Hepatocyte (in vitro differentiated cells): ENCODE measurements around the gene CSTF3. TPM values are rescaled to one million over a fixed set of nuclear protein-coding genes. Genes with fewer than 3 reads are reported as not detected.

Experiments
- DNase-seq: peaks from one replicate; pipeline ENCODE4 v3.0.0-alpha.2; 2016; ENCODE audit warnings: low spot score
- H2AFZ ChIP-seq: fragments of 200-600 bp; sonication (generic); 2 replicates; pipeline ENCODE4 v1.6.0; 2016; ENCODE audit warnings: antibody characterized with exemption, mild to moderate bottlenecking
- H3K27ac ChIP-seq: fragments of 200-600 bp; sonication (generic); 2 replicates; pipeline ENCODE4 v1.5.1; 2016; ENCODE audit warnings: mild to moderate bottlenecking
- H3K27me3 ChIP-seq: fragments of 200-600 bp; sonication (generic); 2 replicates; pipeline ENCODE4 v1.6.1; 2016
- H3K36me3 ChIP-seq: fragments of 200-600 bp; sonication (generic); replicated peaks from 2 replicates; pipeline ENCODE4 v1.5.1; 2016; ENCODE audit warnings: low read depth; ENCODE audit not compliant: insufficient read depth
- H3K4me1 ChIP-seq: fragments of 200-600 bp; sonication (generic); 2 replicates; pipeline ENCODE4 v1.5.1; 2016; ENCODE audit warnings: mild to moderate bottlenecking, moderate library complexity; ENCODE audit not compliant: insufficient read depth
- H3K4me2 ChIP-seq: fragments of 200-600 bp; sonication (generic); 2 replicates; pipeline ENCODE4 v1.6.0; 2016
- H3K4me3 ChIP-seq: fragments of 200-600 bp; sonication (generic); 2 replicates; pipeline ENCODE4 v1.5.1; 2016; ENCODE audit warnings: mild to moderate bottlenecking
- H3K79me2 ChIP-seq: fragments of 200-600 bp; sonication (generic); 2 replicates; pipeline ENCODE4 v1.6.0; 2017; ENCODE audit warnings: mild to moderate bottlenecking
- H3K9me2 ChIP-seq: fragments of 200-600 bp; sonication (generic); replicated peaks from 2 replicates; pipeline ENCODE4 v1.6.0; 2017; ENCODE audit warnings: mild to moderate bottlenecking; ENCODE audit not compliant: insufficient read depth
- H3K9me3 ChIP-seq: fragments of 200-600 bp; sonication (generic); 2 replicates; pipeline ENCODE4 v1.5.1; 2016; ENCODE audit warnings: low read depth, mild to moderate bottlenecking
- H4K20me1 ChIP-seq: fragments of 200-600 bp; sonication (generic); 2 replicates; pipeline ENCODE4 v1.6.0; 2016; ENCODE audit warnings: mild to moderate bottlenecking; ENCODE audit not compliant: insufficient read depth, poor library complexity, severe bottlenecking
- CTCF ChIP-seq: fragments of 200-600 bp; sonication (generic); IDR thresholded peaks from 2 replicates; pipeline ENCODE4 v1.5.1; 2016; ENCODE audit warnings: antibody characterized with exemption, mild to moderate bottlenecking; ENCODE audit not compliant: poor library complexity
- EZH2 ChIP-seq: fragments of 200-600 bp; sonication (generic); IDR thresholded peaks from 2 replicates; pipeline ENCODE4 v1.6.1; 2016; ENCODE audit warnings: antibody characterized with exemption, mild to moderate bottlenecking, borderline replicate concordance
- EZH2phosphoT487 ChIP-seq: fragments of 200-600 bp; sonication (generic); IDR thresholded peaks from one replicate; pipeline ENCODE4 v1.6.1; 2018; ENCODE audit warnings: antibody characterized with exemption, mild to moderate bottlenecking, low read depth, moderate library complexity; ENCODE audit not compliant: unreplicated experiment, severe bottlenecking
- WGBS: methylation state at CpG from one replicate; pipeline ENCODE4 v1.1.6; 2016; ENCODE audit warnings: low lambda C conversion rate; ENCODE audit errors: missing lambda C conversion rate; 5-methylcytosine and 5-hydroxymethylcytosine counted together
- polyA plus RNA-seq: library from polyadenylated mRNA; unstranded; fragments of >200 nt; fragmentation: Nextera tagmentation; extraction: Ambion mirVana; gene quantifications from 2 replicates; pipeline ENCODE4 v1.2.1, GENCODE V29; 2016
- total RNA-seq: library from RNA; depleted of rRNA; stranded (reverse); fragments of >200 nt; gene quantifications from 2 replicates; pipeline ENCODE4 v1.2.3, GENCODE V29; 2014

Gene CSTF3
- total and polyA plus RNA-seq, 2 experiments from 2014 or later: 33.0 to 35.6 TPM

GRCh38 chr11:33064866-33065265, 96.4 kb downstream of the CSTF3 start:
- Histone ChIP-seq H3K9me2 (no peaks in the 10 kb centered on the region), H3K4me2 (no peak overlapping the region), H3K9me3 (no peaks in the 10 kb centered on the region), H4K20me1 (no peaks in the 10 kb centered on the region), H3K79me2 (no peaks in the 10 kb centered on the region), H3K27ac (no peak overlapping the region), H3K36me3 (no peaks in the 10 kb centered on the region), H3K27me3 (no peaks in the 10 kb centered on the region), H2AFZ (no peak overlapping the region), H3K4me3 (no peak overlapping the region), H3K4me1 (peaks cover 10% of the 10 kb centered on the region)
- WGBS: 98% methylated on average over 5 of the region's 5 CpGs
- TF ChIP-seq CTCF: no peak
- no peak for TF ChIP-seq EZH2phosphoT487
- no peak for TF ChIP-seq EZH2
- no peak for DNase-seq

- Histone ChIP-seq H3K27ac (peak overlapping the region; percentile 10), H3K36me3 (no peaks in the 10 kb centered on the region), H3K27me3 (no peaks in the 10 kb centered on the region), H3K9me2 (no peaks in the 10 kb centered on the region), H4K20me1 (no peaks in the 10 kb centered on the region), H3K79me2 (no peaks in the 10 kb centered on the region), H3K4me3 (no peak overlapping the region), H2AFZ (no peak overlapping the region), H3K9me3 (no peaks in the 10 kb centered on the region), H3K4me1 (peaks cover 10% of the 10 kb centered on the region), H3K4me2 (no peak overlapping the region)
- DNase-seq: no peak
- no peak for TF ChIP-seq EZH2phosphoT487
- 78% methylated on average over 11 of the region's 11 CpGs for WGBS
Measured at GRCh38 chr11:33064033-33064825, 97.1 kb downstream of the CSTF3 start.

- H3K4me2 ChIP-seq: no peak overlapping the region
- no peaks in the 10 kb centered on the region for H3K9me2 ChIP-seq
- TF ChIP-seq EZH2: no peak
- TF ChIP-seq CTCF: no peak
- no peak for TF ChIP-seq EZH2phosphoT487
- no peaks in the 10 kb centered on the region for H3K36me3 ChIP-seq
- peaks cover 10% of the 10 kb centered on the region for H3K4me1 ChIP-seq
- H4K20me1 ChIP-seq: no peaks in the 10 kb centered on the region
- peak overlapping the region; percentile 10 for H3K27ac ChIP-seq
- H2AFZ ChIP-seq: no peak overlapping the region
- no peaks in the 10 kb centered on the region for H3K9me3 ChIP-seq
- no peak overlapping the region for H3K4me3 ChIP-seq
- no peaks in the 10 kb centered on the region for H3K79me2 ChIP-seq
- WGBS: 84% methylated on average over 3 of the region's 3 CpGs
- no peak for DNase-seq
- no peaks in the 10 kb centered on the region for H3K27me3 ChIP-seq
Measured at GRCh38 chr11:33063326-33063881, 97.9 kb downstream of the CSTF3 start.

GRCh38 chr11:33062137-33062536, 99.1 kb downstream of the CSTF3 start:
- Histone ChIP-seq H3K27me3 (no peaks in the 10 kb centered on the region), H3K9me3 (no peaks in the 10 kb centered on the region), H3K27ac (peak overlapping the region; percentile 92), H3K79me2 (no peaks in the 10 kb centered on the region), H3K4me2 (peak overlapping the region; percentile 42), H2AFZ (no peak overlapping the region), H3K4me3 (no peak overlapping the region), H3K36me3 (no peaks in the 10 kb centered on the region), H3K4me1 (peaks cover 10% of the 10 kb centered on the region), H4K20me1 (no peaks in the 10 kb centered on the region), H3K9me2 (no peaks in the 10 kb centered on the region)
- 55% methylated on average over 5 of the region's 5 CpGs for WGBS
- TF ChIP-seq EZH2 (no peak), CTCF (no peak), EZH2phosphoT487 (no peak)
- peak; percentile 41 for DNase-seq
